ENCODE results near the gene C16orf92. TPM values are rescaled to one million over a fixed set of nuclear protein-coding genes. Genes with fewer than 3 reads are reported as not detected.
A peak's percentile ranks its signal among the peaks of the same experiment; 100 is the strongest.
"Not testable (repeated sequence)": the region's sequence is repeated elsewhere in the genome, so short reads cannot be mapped to it uniquely, and the experiment has no call there.

C16orf92 gene
- total RNA-seq, 1 donor from 2014 or later: not detected

DNA sequence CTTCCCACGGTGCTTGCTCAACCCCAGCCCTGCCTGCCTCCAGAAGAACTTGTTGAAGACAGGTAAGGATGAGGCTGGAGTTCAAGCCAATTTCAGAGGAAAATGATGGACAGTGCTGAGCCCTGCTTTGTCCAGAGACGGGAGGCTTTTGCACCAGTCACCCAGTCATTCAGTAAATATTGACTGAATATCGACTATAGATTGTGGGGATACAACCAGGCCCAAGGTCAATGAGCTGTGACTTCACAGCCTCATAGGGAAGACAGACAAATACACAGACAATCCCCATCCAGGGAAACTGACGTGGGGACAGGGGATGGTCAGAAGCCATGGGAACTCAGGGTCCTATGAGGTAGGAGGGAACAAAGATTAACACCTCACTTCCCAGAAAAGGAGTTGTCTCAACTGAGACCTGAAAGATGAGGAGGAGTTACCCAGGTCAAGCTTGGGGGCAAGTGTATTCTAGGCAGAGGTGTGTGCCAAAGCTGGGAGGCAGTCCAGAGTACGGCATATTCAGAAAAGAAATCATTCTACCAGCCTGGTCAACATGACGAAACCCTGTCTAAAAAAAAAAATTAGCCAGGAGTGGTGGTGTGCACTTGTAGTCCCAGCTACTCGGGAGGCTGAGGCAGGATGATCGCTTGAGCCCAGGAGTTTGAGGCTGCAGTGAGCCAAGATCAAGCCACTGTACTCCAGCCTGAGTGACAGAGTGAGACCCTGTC lies 6.3 kb upstream of the C16orf92 start:
- Mint-ChIP-seq H3K4me1 (peaks cover 9% of the 10 kb centered on the region), H3K9me3 (no peaks in the 10 kb centered on the region), H3K4me3 (no peak overlapping the region), H3K27ac (no peak overlapping the region), H3K27me3 (peaks cover 35% of the 10 kb centered on the region), H3K36me3 (ENCODE audit: low read depth) (no peaks in the 10 kb centered on the region)
- intact Hi-C loops (cut with micrococcal nuclease): no loop called here
- no peak for DNase-seq

DNA sequence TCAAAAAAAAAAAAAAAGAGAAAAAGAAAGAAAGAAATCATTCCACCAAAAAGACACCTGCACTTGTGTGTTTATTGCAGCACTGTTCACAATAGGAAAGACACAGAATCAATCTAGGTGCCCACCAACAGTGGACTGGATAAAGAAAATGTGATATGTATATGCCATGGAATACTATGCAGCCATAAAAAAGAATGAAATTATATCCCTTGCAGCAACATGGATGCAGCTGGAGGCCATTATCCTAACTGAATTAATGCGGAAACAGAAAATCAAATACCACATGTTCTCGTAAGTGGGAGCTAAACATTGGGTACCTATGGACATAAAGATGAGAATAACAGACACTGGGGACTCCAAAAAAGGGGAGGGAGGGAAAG lies 5.7 kb upstream of the C16orf92 start:
- Mint-ChIP-seq H3K9me3 (no peaks in the 10 kb centered on the region), H3K27me3 (peaks cover 29% of the 10 kb centered on the region), H3K36me3 (ENCODE audit: low read depth) (no peaks in the 10 kb centered on the region), H3K27ac (no peak overlapping the region), H3K4me1 (peaks cover 6% of the 10 kb centered on the region), H3K4me3 (no peak overlapping the region)
- no peak for DNase-seq
- intact Hi-C loops (cut with micrococcal nuclease): no loop called here

DNA sequence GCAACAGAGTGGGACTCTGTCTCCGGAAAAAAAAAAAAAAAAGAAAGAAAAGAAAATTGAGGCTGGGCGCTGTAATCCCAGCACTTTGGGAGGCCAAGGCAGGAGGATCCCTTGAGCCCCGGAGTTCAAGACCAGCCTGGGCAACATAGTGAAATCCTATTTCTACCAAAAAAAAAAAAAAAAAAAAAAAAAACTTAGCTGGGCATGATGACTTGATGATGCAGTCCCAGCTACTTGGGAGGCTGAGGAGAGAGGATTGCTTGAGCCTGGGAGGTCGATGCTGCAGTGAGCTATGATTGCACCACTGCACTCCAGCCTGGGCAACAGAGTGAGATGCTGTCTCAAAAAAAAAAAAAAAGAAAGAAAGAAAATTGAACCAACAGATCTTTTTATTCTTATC lies 5.1 kb upstream of the C16orf92 start:
- H3K9me3 Mint-ChIP-seq; DNase-seq; intact Hi-C loops (cut with micrococcal nuclease); H3K36me3 Mint-ChIP-seq (ENCODE audit: low read depth); H3K4me3 Mint-ChIP-seq; H3K27ac Mint-ChIP-seq; H3K4me1 Mint-ChIP-seq: not testable (repeated sequence)
- H3K27me3 Mint-ChIP-seq: peaks cover 23% of the 10 kb centered on the region

GRCh38 chr16:30018731-30019158 lies 4.3 kb upstream of the C16orf92 start:
- Mint-ChIP-seq H3K36me3 (ENCODE audit: low read depth) (no peaks in the 10 kb centered on the region), H3K4me1 (peaks cover 6% of the 10 kb centered on the region), H3K9me3 (no peaks in the 10 kb centered on the region), H3K27ac (no peak overlapping the region), H3K27me3 (peaks cover 23% of the 10 kb centered on the region), H3K4me3 (no peak overlapping the region)
- no peak for DNase-seq
- intact Hi-C loops (cut with micrococcal nuclease): no loop called here

GRCh38 chr16:30023586-30023985 lies 588 bp downstream of the C16orf92 start:
- H3K36me3 Mint-ChIP-seq (ENCODE audit: low read depth): no peaks in the 10 kb centered on the region
- no peaks in the 10 kb centered on the region for H3K9me3 Mint-ChIP-seq
- peaks cover 34% of the 10 kb centered on the region for H3K27me3 Mint-ChIP-seq
- no peak overlapping the region for H3K4me3 Mint-ChIP-seq
- no peak for DNase-seq
- intact Hi-C loops (cut with micrococcal nuclease): loop anchor here (10.0 kb wide), 1 partner anchor 159 kb away; the partner anchor contains the start of gene CDIPT
- H3K27ac Mint-ChIP-seq: no peak overlapping the region
- H3K4me1 Mint-ChIP-seq: peaks cover 6% of the 10 kb centered on the region

- DNase-seq: no peak
- Mint-ChIP-seq H3K27me3 (peaks cover 37% of the 10 kb centered on the region), H3K27ac (no peak overlapping the region), H3K4me1 (peaks cover 4% of the 10 kb centered on the region), H3K9me3 (no peaks in the 10 kb centered on the region), H3K36me3 (ENCODE audit: low read depth) (no peaks in the 10 kb centered on the region), H3K4me3 (no peak overlapping the region)
- intact Hi-C loops (cut with micrococcal nuclease): loop anchor here (10.0 kb wide), 1 partner anchor 160 kb away; the partner anchor contains the start of gene CDIPT
Observed at GRCh38 chr16:30024451-30024850, 1.5 kb downstream of the C16orf92 start.

DNA sequence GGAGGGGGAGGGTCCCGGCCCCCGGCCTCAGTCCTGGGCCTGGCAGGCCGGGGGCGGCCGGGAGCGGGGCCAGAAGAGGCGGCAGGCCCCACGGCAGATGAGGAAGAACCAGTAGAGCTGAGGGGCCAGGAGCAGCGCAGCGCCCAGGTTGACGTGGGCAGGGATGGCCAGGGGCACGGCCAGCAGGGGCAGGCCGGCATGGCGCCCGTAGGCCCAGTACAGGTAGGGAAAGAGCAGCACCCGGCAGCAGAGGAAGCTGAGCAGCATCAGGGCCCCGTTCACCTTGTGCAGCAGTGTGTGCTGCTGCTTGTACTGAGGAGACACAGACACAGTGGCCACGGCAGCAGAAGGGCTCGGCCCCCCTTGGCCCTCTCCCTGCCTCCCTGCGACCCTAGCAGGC lies 2.2 kb downstream of the C16orf92 start:
- H3K36me3 Mint-ChIP-seq (ENCODE audit: low read depth): no peaks in the 10 kb centered on the region
- H3K27me3 Mint-ChIP-seq: peaks cover 44% of the 10 kb centered on the region
- intact Hi-C loops (cut with micrococcal nuclease): loop anchor here (10.0 kb wide), 1 partner anchor 160 kb away; the partner anchor contains the start of gene CDIPT
- H3K9me3 Mint-ChIP-seq: no peaks in the 10 kb centered on the region
- no peak overlapping the region for H3K27ac Mint-ChIP-seq
- no peak overlapping the region for H3K4me3 Mint-ChIP-seq
- DNase-seq: no peak
- peaks cover 4% of the 10 kb centered on the region for H3K4me1 Mint-ChIP-seq

DNA sequence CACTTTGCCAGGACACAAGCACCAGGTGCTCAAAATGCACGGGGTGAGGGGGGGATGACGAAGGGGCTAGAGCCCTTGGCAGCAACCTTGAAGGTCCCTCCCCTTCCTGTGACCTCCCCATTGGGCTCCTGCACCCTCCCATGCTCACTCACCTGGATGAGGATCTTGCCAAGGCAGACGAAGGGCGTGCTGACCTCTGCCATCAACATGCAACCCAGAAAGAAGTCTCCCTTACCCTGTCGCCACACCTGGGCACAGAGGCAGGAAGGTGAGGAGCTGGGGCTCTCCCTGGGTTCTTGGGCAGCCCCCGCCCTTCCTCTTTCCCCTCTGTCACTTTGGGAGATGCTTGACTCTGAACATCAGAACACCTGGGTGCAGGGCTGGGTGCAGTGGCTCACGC lies 2.6 kb downstream of the C16orf92 start:
- H3K4me1 Mint-ChIP-seq: peaks cover 6% of the 10 kb centered on the region
- H3K4me3 Mint-ChIP-seq: no peak overlapping the region
- DNase-seq: no peak
- no peaks in the 10 kb centered on the region for H3K36me3 Mint-ChIP-seq (ENCODE audit: low read depth)
- no peak overlapping the region for H3K27ac Mint-ChIP-seq
- no peaks in the 10 kb centered on the region for H3K9me3 Mint-ChIP-seq
- peaks cover 44% of the 10 kb centered on the region for H3K27me3 Mint-ChIP-seq
- intact Hi-C loops (cut with micrococcal nuclease): loop anchor here (10.0 kb wide), 1 partner anchor 161 kb away; the partner anchor contains the start of gene CDIPT

- no peaks in the 10 kb centered on the region for H3K9me3 Mint-ChIP-seq
- no peaks in the 10 kb centered on the region for H3K36me3 Mint-ChIP-seq (ENCODE audit: low read depth)
- H3K27ac Mint-ChIP-seq: no peak overlapping the region
- peaks cover 41% of the 10 kb centered on the region for H3K27me3 Mint-ChIP-seq
- no peak for DNase-seq
- H3K4me3 Mint-ChIP-seq: no peak overlapping the region
- peaks cover 2% of the 10 kb centered on the region for H3K4me1 Mint-ChIP-seq
- intact Hi-C loops (cut with micrococcal nuclease): loop anchor here (10.0 kb wide), 1 partner anchor 162 kb away; the partner anchor contains the start of gene CDIPT
Observed at GRCh38 chr16:30026449-30026848, 3.5 kb downstream of the C16orf92 start.

GRCh38 chr16:30027588-30028437 lies 4.8 kb downstream of the C16orf92 start:
- intact Hi-C loops (cut with micrococcal nuclease): loop anchor here (10.0 kb wide), 1 partner anchor 163 kb away; the partner anchor contains the start of gene CDIPT
- Mint-ChIP-seq H3K27me3 (peaks cover 49% of the 10 kb centered on the region), H3K9me3 (no peaks in the 10 kb centered on the region)

GRCh38 chr16:30028438-30029076 lies 5.6 kb downstream of the C16orf92 start:
- intact Hi-C loops (cut with micrococcal nuclease): loop anchor here (10.0 kb wide), 1 partner anchor 164 kb away; the partner anchor contains the start of gene CDIPT

More at GRCh38 chr16:30027588-30028437, 4.8 kb downstream of the C16orf92 start:
- H3K4me1 Mint-ChIP-seq: peaks cover 6% of the 10 kb centered on the region
- peak; percentile 53 for DNase-seq
- H3K27ac Mint-ChIP-seq: no peak overlapping the region
- no peak overlapping the region for H3K4me3 Mint-ChIP-seq
- no peaks in the 10 kb centered on the region for H3K36me3 Mint-ChIP-seq (ENCODE audit: low read depth)

GRCh38 chr16:30030011-30030685 lies 7.2 kb downstream of the C16orf92 start:
- no peaks in the 10 kb centered on the region for H3K36me3 Mint-ChIP-seq (ENCODE audit: low read depth)
- peaks cover 52% of the 10 kb centered on the region for H3K27me3 Mint-ChIP-seq
- H3K4me1 Mint-ChIP-seq: peaks cover 8% of the 10 kb centered on the region
- no peak overlapping the region for H3K27ac Mint-ChIP-seq
- intact Hi-C loops (cut with micrococcal nuclease): no loop called here
- DNase-seq: no peak
- H3K4me3 Mint-ChIP-seq: peak overlapping the region; percentile 30
- no peaks in the 10 kb centered on the region for H3K9me3 Mint-ChIP-seq

More at GRCh38 chr16:30028438-30029076, 5.6 kb downstream of the C16orf92 start:
- Mint-ChIP-seq H3K4me3 (no peak overlapping the region), H3K27me3 (peaks cover 49% of the 10 kb centered on the region), H3K4me1 (peaks cover 6% of the 10 kb centered on the region), H3K9me3 (no peaks in the 10 kb centered on the region), H3K27ac (no peak overlapping the region), H3K36me3 (ENCODE audit: low read depth) (no peaks in the 10 kb centered on the region)
- peak; percentile 80 for DNase-seq

GRCh38 chr16:30030841-30031413 lies 7.9 kb downstream of the C16orf92 start, which contains the start of gene TLCD3B:
TSS of gene TLCD3B (minus strand) at chr16:30031271. CDS start at chr16:30030527, 744 bp downstream.
- DNase-seq: peak; percentile 56
- Mint-ChIP-seq H3K9me3 (no peaks in the 10 kb centered on the region), H3K4me1 (peaks cover 10% of the 10 kb centered on the region), H3K27ac (no peak within 1 kb of the TSS), H3K27me3 (peaks cover 55% of the 10 kb centered on the region), H3K4me3 (peak within 1 kb of the TSS; percentile 30), H3K36me3 (ENCODE audit: low read depth) (no peaks in the 10 kb centered on the region)
- intact Hi-C loops (cut with micrococcal nuclease): no loop called here
